GM12892 (cell line): ENCODE measurements around the gene CHST15.

Source experiments
- POLR2A ChIP-seq: IDR thresholded peaks from 2 replicates; pipeline ENCODE4 v1.6.1; 2011; ENCODE audit warnings: low read depth, low read length, control low read depth
- POLR2AphosphoS5 ChIP-seq: IDR thresholded peaks from 2 replicates; pipeline ENCODE4 v1.6.1; 2011; ENCODE audit warnings: low read depth, low read length, control low read depth
- TAF1 ChIP-seq: IDR thresholded peaks from 2 replicates; pipeline ENCODE4 v1.6.1; 2011; ENCODE audit warnings: low read depth, mild to moderate bottlenecking, control low read depth, low read length, borderline replicate concordance

- TF ChIP-seq POLR2AphosphoS5 (no peak), POLR2A (no peak), TAF1 (no peak)
Observed at GRCh38 chr10:123988694-123989093, 104.7 kb downstream of the CHST15 start.
